ENCODE measurements around the gene IL18. TPM values are rescaled to one million over a fixed set of nuclear protein-coding genes. Genes with fewer than 3 reads are reported as not detected.
A peak's percentile ranks its signal among the peaks of the same experiment; 100 is the strongest.

The IL18 gene
- total RNA-seq, 1 donor from 2014 or later: not detected

GRCh38 chr11:112174789-112175598 is 11.1 kb upstream of the IL18 start, which contains the start of gene BCO2:
TSS of gene BCO2 (plus strand) at chr11:112175512. CDS start at chr11:112175602, 90 bp downstream.
- Histone ChIP-seq H2AFZ (replicated peaks) (peak within 1 kb of the TSS; percentile 58), H4K20me1 (ENCODE audit: low read depth) (no peaks in the 10 kb centered on the region), H3K36me3 (no peaks in the 10 kb centered on the region), H3K9me3 (ENCODE audit: low read depth) (no peaks in the 10 kb centered on the region), H3K4me2 (peak within 1 kb of the TSS; percentile 72), H3K4me1 (no peaks in the 10 kb centered on the region), H3K9ac (no peak within 1 kb of the TSS), H3K27me3 (peaks cover 40% of the 10 kb centered on the region), H3K27ac (no peak within 1 kb of the TSS), H3K79me2 (ENCODE audit: low read depth) (no peaks in the 10 kb centered on the region), H3F3A (ENCODE audit: low read depth) (no peaks in the 10 kb centered on the region), H3K4me3 (peak within 1 kb of the TSS; percentile 44)
- peak; percentile 87 for DNase-seq (ENCODE audit: low spot score)
- Mint-ChIP-seq H3K9me3 (no peaks in the 10 kb centered on the region), H3K27me3 (ENCODE audit: insufficient read depth, low read depth) (no peaks in the 10 kb centered on the region), H3K36me3 (no peaks in the 10 kb centered on the region), H3K4me1 (peaks cover 10% of the 10 kb centered on the region), H3K4me3 (peak within 1 kb of the TSS; percentile 81), H3K27ac (peak within 1 kb of the TSS; percentile 39)
- TF ChIP-seq EZH2 (IDR thresholded peaks at IDR 0.05) (no peak), CTCF (IDR thresholded peaks at IDR 0.05) (peak; percentile 99)

GRCh38 chr11:112173152-112173551 is 9.3 kb upstream of the IL18 start:
- Mint-ChIP-seq H3K36me3 (no peaks in the 10 kb centered on the region), H3K4me3 (no peak overlapping the region), H3K27me3 (ENCODE audit: insufficient read depth, low read depth) (no peaks in the 10 kb centered on the region), H3K4me1 (peaks cover 10% of the 10 kb centered on the region), H3K9me3 (no peaks in the 10 kb centered on the region), H3K27ac (no peak overlapping the region)
- no peak for DNase-seq (ENCODE audit: low spot score)
- H3K9me3 ChIP-seq (ENCODE audit: low read depth): no peaks in the 10 kb centered on the region
- no peak overlapping the region for H2AFZ ChIP-seq (replicated peaks)
- H3K9ac ChIP-seq: no peak overlapping the region
- no peaks in the 10 kb centered on the region for H4K20me1 ChIP-seq (ENCODE audit: low read depth)
- no peak overlapping the region for H3K27ac ChIP-seq
- H3K4me2 ChIP-seq: no peak overlapping the region
- TF ChIP-seq EZH2 (IDR thresholded peaks at IDR 0.05) (no peak), CTCF (IDR thresholded peaks at IDR 0.05) (no peak), EZH2phosphoT487 (IDR thresholded peaks at IDR 0.05) (no peak)
- no peaks in the 10 kb centered on the region for H3K4me1 ChIP-seq
- H3K4me3 ChIP-seq: no peak overlapping the region
- no peaks in the 10 kb centered on the region for H3K79me2 ChIP-seq (ENCODE audit: low read depth)
- H3K36me3 ChIP-seq: no peaks in the 10 kb centered on the region
- peaks cover 24% of the 10 kb centered on the region for H3K27me3 ChIP-seq
- H3F3A ChIP-seq (ENCODE audit: low read depth): no peaks in the 10 kb centered on the region

- Histone ChIP-seq H3K27ac (no peak overlapping the region), H3K9ac (no peak overlapping the region), H3K4me2 (no peak overlapping the region), H3K4me1 (no peaks in the 10 kb centered on the region), H3K4me3 (no peak overlapping the region), H4K20me1 (ENCODE audit: low read depth) (no peaks in the 10 kb centered on the region), H3K79me2 (ENCODE audit: low read depth) (no peaks in the 10 kb centered on the region), H3K36me3 (no peaks in the 10 kb centered on the region), H3K9me3 (ENCODE audit: low read depth) (no peaks in the 10 kb centered on the region), H3K27me3 (peaks cover 21% of the 10 kb centered on the region), H3F3A (ENCODE audit: low read depth) (no peaks in the 10 kb centered on the region), H2AFZ (replicated peaks) (no peak overlapping the region)
- Mint-ChIP-seq H3K27me3 (ENCODE audit: insufficient read depth, low read depth) (no peaks in the 10 kb centered on the region), H3K27ac (no peak overlapping the region), H3K36me3 (no peaks in the 10 kb centered on the region), H3K4me1 (peaks cover 10% of the 10 kb centered on the region), H3K4me3 (no peak overlapping the region), H3K9me3 (no peaks in the 10 kb centered on the region)
- TF ChIP-seq CTCF (IDR thresholded peaks at IDR 0.05): no peak
- TF ChIP-seq EZH2 (IDR thresholded peaks at IDR 0.05): no peak
- TF ChIP-seq EZH2phosphoT487 (IDR thresholded peaks at IDR 0.05): no peak
- DNase-seq (ENCODE audit: low spot score): no peak
Observed at GRCh38 chr11:112172362-112172994, 8.6 kb upstream of the IL18 start.

Data from neural progenitor cell (in vitro differentiated cells).